ENCODE measurements around the gene RBM14. TPM values are rescaled to one million over a fixed set of nuclear protein-coding genes. Genes with fewer than 3 reads are reported as not detected.
A peak's percentile ranks its signal among the peaks of the same experiment; 100 is the strongest.

The RBM14 gene
- total and polyA plus RNA-seq, 10 of the 15 experiments (the other 5 are each of a cell fraction or from before 2014, with no cell fraction given) = 5.4 to 140 (median 44.5) TPM

DNA sequence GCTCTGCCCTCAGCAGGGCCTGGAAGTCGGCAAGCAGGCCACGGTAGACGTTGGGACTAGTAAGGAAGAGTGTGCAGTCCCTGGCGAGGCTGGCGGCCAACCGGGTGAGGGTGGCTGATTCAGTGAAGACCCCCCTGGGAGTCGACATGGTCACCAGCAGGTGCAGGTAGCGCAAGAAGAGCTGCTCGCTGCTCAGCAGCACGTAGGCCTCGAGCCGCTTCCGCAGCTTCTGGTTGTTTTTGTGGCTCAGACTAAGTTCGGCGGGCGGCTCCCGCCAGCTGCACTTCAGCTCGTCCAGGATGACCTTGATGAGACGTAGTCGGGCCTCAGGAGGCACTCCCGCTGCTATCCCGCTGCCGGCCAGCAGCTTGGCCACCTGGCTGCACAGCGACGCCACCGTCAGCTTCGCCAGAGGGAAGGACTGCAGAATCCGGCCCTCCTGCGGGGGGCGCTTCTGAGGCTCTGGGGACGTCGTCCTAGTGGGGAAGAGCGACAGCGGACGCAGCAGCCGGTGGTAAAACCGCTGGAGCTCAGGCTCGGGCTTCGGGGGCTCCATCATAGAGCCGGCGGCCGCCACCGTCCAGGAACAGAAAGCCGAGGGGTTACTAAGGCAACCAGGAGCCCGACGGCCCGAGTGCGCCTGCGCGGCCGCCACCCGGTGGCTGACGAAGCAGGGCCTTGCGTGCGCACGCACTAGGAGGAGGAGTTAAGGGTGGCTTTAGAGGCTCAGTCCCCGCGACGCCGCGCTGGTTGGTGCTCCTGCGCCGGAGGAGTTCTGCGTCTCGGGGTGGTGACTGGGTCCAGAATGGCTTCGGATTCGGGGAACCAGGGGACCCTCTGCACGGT is 23.8 kb upstream of the RBM14 start, which contains the start of the genes CCDC87 and CCS (continued):
- TF ChIP-seq, protein P1, sequence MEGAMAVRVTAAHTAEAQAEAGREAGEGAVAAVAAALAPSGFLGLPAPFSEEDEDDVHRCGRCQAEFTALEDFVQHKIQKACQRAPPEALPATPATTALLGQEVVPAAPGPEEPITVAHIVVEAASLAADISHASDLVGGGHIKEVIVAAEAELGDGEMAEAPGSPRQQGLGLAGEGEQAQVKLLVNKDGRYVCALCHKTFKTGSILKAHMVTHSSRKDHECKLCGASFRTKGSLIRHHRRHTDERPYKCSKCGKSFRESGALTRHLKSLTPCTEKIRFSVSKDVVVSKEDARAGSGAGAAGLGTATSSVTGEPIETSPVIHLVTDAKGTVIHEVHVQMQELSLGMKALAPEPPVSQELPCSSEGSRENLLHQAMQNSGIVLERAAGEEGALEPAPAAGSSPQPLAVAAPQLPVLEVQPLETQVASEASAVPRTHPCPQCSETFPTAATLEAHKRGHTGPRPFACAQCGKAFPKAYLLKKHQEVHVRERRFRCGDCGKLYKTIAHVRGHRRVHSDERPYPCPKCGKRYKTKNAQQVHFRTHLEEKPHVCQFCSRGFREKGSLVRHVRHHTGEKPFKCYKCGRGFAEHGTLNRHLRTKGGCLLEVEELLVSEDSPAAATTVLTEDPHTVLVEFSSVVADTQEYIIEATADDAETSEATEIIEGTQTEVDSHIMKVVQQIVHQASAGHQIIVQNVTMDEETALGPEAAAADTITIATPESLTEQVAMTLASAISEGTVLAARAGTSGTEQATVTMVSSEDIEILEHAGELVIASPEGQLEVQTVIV (IDR thresholded peaks at IDR 0.05; ENCODE audit: borderline replicate concordance, partially characterized antibody) = no peak
- TF ChIP-seq RAD51 (IDR thresholded peaks at IDR 0.05) (no peak), TCF3 (IDR thresholded peaks at IDR 0.05; ENCODE audit: borderline replicate concordance, insufficient read depth, low read depth, low read length) (no peak), RFX5 (IDR thresholded peaks at IDR 0.05; ENCODE audit: low read depth, low read length) (no peak), CHD2 (IDR thresholded peaks at IDR 0.05; ENCODE audit: borderline replicate concordance, low read depth, low read length) (no peak), SIX5 (IDR thresholded peaks at IDR 0.05; ENCODE audit: low read depth, low read length, severe bottlenecking) (no peak), PML (IDR thresholded peaks at IDR 0.05; ENCODE audit: low read length) (peak; percentile 61; the same call in 1 of the 2 replicates), TCF7 (IDR thresholded peaks at IDR 0.05; ENCODE audit: borderline replicate concordance) (no peak), EZH2 (IDR thresholded peaks at IDR 0.05; ENCODE audit: borderline replicate concordance, control insufficient read depth, low read depth, low read length) (no peak), ZNF384 (IDR thresholded peaks at IDR 0.05; ENCODE audit: borderline replicate concordance, low read depth, low read length) (no peak), MTA3 (IDR thresholded peaks at IDR 0.05; ENCODE audit: borderline replicate concordance, low read length) (no peak), SMAD5 (IDR thresholded peaks at IDR 0.05; ENCODE audit: low read depth) (peak; percentile 86)
- TF ChIP-seq, protein P2, sequence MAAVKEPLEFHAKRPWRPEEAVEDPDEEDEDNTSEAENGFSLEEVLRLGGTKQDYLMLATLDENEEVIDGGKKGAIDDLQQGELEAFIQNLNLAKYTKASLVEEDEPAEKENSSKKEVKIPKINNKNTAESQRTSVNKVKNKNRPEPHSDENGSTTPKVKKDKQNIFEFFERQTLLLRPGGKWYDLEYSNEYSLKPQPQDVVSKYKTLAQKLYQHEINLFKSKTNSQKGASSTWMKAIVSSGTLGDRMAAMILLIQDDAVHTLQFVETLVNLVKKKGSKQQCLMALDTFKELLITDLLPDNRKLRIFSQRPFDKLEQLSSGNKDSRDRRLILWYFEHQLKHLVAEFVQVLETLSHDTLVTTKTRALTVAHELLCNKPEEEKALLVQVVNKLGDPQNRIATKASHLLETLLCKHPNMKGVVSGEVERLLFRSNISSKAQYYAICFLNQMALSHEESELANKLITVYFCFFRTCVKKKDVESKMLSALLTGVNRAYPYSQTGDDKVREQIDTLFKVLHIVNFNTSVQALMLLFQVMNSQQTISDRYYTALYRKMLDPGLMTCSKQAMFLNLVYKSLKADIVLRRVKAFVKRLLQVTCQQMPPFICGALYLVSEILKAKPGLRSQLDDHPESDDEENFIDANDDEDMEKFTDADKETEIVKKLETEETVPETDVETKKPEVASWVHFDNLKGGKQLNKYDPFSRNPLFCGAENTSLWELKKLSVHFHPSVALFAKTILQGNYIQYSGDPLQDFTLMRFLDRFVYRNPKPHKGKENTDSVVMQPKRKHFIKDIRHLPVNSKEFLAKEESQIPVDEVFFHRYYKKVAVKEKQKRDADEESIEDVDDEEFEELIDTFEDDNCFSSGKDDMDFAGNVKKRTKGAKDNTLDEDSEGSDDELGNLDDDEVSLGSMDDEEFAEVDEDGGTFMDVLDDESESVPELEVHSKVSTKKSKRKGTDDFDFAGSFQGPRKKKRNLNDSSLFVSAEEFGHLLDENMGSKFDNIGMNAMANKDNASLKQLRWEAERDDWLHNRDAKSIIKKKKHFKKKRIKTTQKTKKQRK (IDR thresholded peaks at IDR 0.05; ENCODE audit: low read depth, low read length) = no peak
- TF ChIP-seq, protein P3, sequence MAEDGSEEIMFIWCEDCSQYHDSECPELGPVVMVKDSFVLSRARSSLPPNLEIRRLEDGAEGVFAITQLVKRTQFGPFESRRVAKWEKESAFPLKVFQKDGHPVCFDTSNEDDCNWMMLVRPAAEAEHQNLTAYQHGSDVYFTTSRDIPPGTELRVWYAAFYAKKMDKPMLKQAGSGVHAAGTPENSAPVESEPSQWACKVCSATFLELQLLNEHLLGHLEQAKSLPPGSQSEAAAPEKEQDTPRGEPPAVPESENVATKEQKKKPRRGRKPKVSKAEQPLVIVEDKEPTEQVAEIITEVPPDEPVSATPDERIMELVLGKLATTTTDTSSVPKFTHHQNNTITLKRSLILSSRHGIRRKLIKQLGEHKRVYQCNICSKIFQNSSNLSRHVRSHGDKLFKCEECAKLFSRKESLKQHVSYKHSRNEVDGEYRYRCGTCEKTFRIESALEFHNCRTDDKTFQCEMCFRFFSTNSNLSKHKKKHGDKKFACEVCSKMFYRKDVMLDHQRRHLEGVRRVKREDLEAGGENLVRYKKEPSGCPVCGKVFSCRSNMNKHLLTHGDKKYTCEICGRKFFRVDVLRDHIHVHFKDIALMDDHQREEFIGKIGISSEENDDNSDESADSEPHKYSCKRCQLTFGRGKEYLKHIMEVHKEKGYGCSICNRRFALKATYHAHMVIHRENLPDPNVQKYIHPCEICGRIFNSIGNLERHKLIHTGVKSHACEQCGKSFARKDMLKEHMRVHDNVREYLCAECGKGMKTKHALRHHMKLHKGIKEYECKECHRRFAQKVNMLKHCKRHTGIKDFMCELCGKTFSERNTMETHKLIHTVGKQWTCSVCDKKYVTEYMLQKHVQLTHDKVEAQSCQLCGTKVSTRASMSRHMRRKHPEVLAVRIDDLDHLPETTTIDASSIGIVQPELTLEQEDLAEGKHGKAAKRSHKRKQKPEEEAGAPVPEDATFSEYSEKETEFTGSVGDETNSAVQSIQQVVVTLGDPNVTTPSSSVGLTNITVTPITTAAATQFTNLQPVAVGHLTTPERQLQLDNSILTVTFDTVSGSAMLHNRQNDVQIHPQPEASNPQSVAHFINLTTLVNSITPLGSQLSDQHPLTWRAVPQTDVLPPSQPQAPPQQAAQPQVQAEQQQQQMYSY (CRISPR knock-in tag; IDR thresholded peaks at IDR 0.05) = no peak
- TF ChIP-seq, protein P4, sequence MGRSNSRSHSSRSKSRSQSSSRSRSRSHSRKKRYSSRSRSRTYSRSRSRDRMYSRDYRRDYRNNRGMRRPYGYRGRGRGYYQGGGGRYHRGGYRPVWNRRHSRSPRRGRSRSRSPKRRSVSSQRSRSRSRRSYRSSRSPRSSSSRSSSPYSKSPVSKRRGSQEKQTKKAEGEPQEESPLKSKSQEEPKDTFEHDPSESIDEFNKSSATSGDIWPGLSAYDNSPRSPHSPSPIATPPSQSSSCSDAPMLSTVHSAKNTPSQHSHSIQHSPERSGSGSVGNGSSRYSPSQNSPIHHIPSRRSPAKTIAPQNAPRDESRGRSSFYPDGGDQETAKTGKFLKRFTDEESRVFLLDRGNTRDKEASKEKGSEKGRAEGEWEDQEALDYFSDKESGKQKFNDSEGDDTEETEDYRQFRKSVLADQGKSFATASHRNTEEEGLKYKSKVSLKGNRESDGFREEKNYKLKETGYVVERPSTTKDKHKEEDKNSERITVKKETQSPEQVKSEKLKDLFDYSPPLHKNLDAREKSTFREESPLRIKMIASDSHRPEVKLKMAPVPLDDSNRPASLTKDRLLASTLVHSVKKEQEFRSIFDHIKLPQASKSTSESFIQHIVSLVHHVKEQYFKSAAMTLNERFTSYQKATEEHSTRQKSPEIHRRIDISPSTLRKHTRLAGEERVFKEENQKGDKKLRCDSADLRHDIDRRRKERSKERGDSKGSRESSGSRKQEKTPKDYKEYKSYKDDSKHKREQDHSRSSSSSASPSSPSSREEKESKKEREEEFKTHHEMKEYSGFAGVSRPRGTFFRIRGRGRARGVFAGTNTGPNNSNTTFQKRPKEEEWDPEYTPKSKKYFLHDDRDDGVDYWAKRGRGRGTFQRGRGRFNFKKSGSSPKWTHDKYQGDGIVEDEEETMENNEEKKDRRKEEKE (IDR thresholded peaks at IDR 0.05) = no peak
